Keratinocyte (primary cell): ENCODE data around the gene TMPRSS13. TPM values are rescaled to one million over a fixed set of nuclear protein-coding genes. Genes with fewer than 3 reads are reported as not detected.

Experiments
- DNase-seq: peaks from one replicate; pipeline ENCODE4 v3.0.0-alpha.2; 2011; ENCODE audit warnings: low read depth, missing footprints, low spot score
- FAIRE-seq: peaks from 2 replicates; lab custom pipeline; 2011; peaks lifted over from hg19 to GRCh38; lab: Jason Lieb, UNC
- H2AFZ ChIP-seq: 2 replicates; pipeline ENCODE4 v1.6.0; 2012; ENCODE audit warnings: low read length, control low read depth, inconsistent platforms; ENCODE audit not compliant: control insufficient read depth
- H3K27ac ChIP-seq: 2 replicates; pipeline ENCODE4 v1.5.1; 2011; ENCODE audit warnings: low read length; ENCODE audit not compliant: control insufficient read depth, insufficient read depth
- H3K27me3 ChIP-seq: 3 replicates; pipeline ENCODE4 v1.6.0; 2011; ENCODE audit warnings: low read length; ENCODE audit not compliant: control insufficient read depth, insufficient read depth; ENCODE audit errors: extremely low read depth
- H3K36me3 ChIP-seq, 2 experiments: 2 replicates in 1 of 2; 3 replicates in 1 of 2; pipeline ENCODE4 v1.5.1; 2011; ENCODE audit warnings: low read length in 2 of 2, mild to moderate bottlenecking in 1 of 2; ENCODE audit not compliant: control insufficient read depth in 2 of 2, insufficient read depth in 2 of 2; ENCODE audit errors: extremely low read depth in 1 of 2
- H3K4me1 ChIP-seq: 3 replicates; pipeline ENCODE4 v1.5.1; 2011; ENCODE audit warnings: low read length; ENCODE audit not compliant: control insufficient read depth, insufficient read depth; ENCODE audit errors: extremely low read depth
- H3K4me2 ChIP-seq: 3 replicates; pipeline ENCODE4 v1.6.0; 2011; ENCODE audit warnings: low read depth, low read length; ENCODE audit not compliant: control insufficient read depth, insufficient read depth; ENCODE audit errors: extremely low read depth
- H3K4me3 ChIP-seq, 3 experiments: fragments of 200-600 bp in 1 of 3; sonication (generic) in 1 of 3; 2 replicates in 2 of 3; 3 replicates in 1 of 3; pipeline ENCODE4 v1.5.1; 2011 to 2016; ENCODE audit warnings: low read length in 3 of 3, mild to moderate bottlenecking in 3 of 3, control low read depth in 2 of 3, inconsistent platforms in 1 of 3, low read depth in 1 of 3, mixed read lengths in 1 of 3, mixed run types in 1 of 3, moderate library complexity in 1 of 3; ENCODE audit not compliant: control insufficient read depth in 2 of 3, insufficient read depth in 2 of 3; ENCODE audit errors: extremely low read depth in 1 of 3
- H3K79me2 ChIP-seq: 2 replicates; pipeline ENCODE4 v1.6.0; 2012; ENCODE audit warnings: low read length; ENCODE audit not compliant: control insufficient read depth, insufficient read depth
- H3K9ac ChIP-seq: 3 replicates; pipeline ENCODE4 v1.6.0; 2011; ENCODE audit warnings: low read length; ENCODE audit not compliant: control insufficient read depth, insufficient read depth; ENCODE audit errors: extremely low read depth
- H3K9me1 ChIP-seq: 3 replicates; pipeline ENCODE4 v1.6.0; 2011; ENCODE audit warnings: low read length; ENCODE audit not compliant: control insufficient read depth, insufficient read depth; ENCODE audit errors: extremely low read depth
- H3K9me3 ChIP-seq: 2 replicates; pipeline ENCODE4 v1.5.1; 2012; ENCODE audit warnings: low read depth, low read length; ENCODE audit not compliant: control insufficient read depth
- H4K20me1 ChIP-seq: 3 replicates; pipeline ENCODE4 v1.6.0; 2011; ENCODE audit warnings: low read length; ENCODE audit not compliant: control insufficient read depth, insufficient read depth; ENCODE audit errors: extremely low read depth
- CTCF ChIP-seq, 3 experiments: IDR thresholded peaks in 1 of 3; conservative IDR thresholded peaks in 1 of 3; optimal IDR thresholded peaks in 1 of 3; 2 replicates in 2 of 3; 3 replicates in 1 of 3; pipeline versions ENCODE3 to v1.5.1; 2011; ENCODE audit warnings: low read length in 3 of 3, mild to moderate bottlenecking in 3 of 3, moderate library complexity in 2 of 3, control low read depth in 1 of 3, inconsistent platforms in 1 of 3; ENCODE audit not compliant: insufficient read depth in 2 of 3; ENCODE audit errors: extremely low read depth in 1 of 3
- EZH2 ChIP-seq: IDR thresholded peaks from one replicate; pipeline ENCODE4 v1.6.1; 2012; ENCODE audit warnings: inconsistent platforms, mild to moderate bottlenecking, low read length, moderate library complexity
- dilution Hi-C: fragments of 300-500 bp; cut with MboI; formaldehyde crosslinking; loops from one replicate; pipeline ENCODE4 v1.7.0; 2020; ENCODE audit warnings: low sequenced_read_pairs; ENCODE audit not compliant: extremely low pct_ligation_motif_present
- polyA plus RNA-seq, 5 experiments: library from polyadenylated mRNA; depleted of rRNA in 3 of 5; stranded (reverse) in 3 of 5; stranded (forward) in 1 of 5; unstranded in 1 of 5; fragments of >200 nt; gene quantifications; 1 replicate in 1 of 5; 2 replicates in 3 of 5; 3 replicates in 1 of 5; pipeline versions ENCODE4 v1.2.1 to v1.2.3, GENCODE V29; 2011 to 2012; ENCODE audit warnings: missing spikeins in 2 of 5, low read depth in 1 of 5, low replicate concordance in 1 of 5

TMPRSS13 gene
- polyA plus RNA-seq, 1 donor (not counting 4 experiments of a cell fraction or from before 2014, with no cell fraction given): 1.8 TPM

- Histone ChIP-seq H4K20me1 (no peaks in the 10 kb centered on the region), H3K27ac (no peak overlapping the region), H3K27me3 (peaks cover 4% of the 10 kb centered on the region), H3K4me2 (no peak overlapping the region), H3K4me3 (no peak overlapping the region), H3K36me3 (no peaks in the 10 kb centered on the region), H3K9me1 (no peaks in the 10 kb centered on the region), H3K4me1 (peaks cover 11% of the 10 kb centered on the region), H3K9me3 (no peaks in the 10 kb centered on the region), H3K79me2 (no peaks in the 10 kb centered on the region), H2AFZ (no peak overlapping the region), H3K9ac (no peak overlapping the region)
- no peak for FAIRE-seq
- dilution Hi-C loops: no loop called here
- TF ChIP-seq CTCF (optimal IDR thresholded peaks at IDR 0.05 in 1 of 3, IDR thresholded peaks at IDR 0.05 in 1 of 3, conservative IDR thresholded peaks at IDR 0.05 in 1 of 3; ENCODE audit: extremely low read depth in 1 of 3, insufficient read depth in 2 of 3, low read length in 3 of 3) (no peak), EZH2 (no peak)
- no peak for DNase-seq
Measured at GRCh38 chr11:117902001-117902845, 27.0 kb downstream of the TMPRSS13 start.

- H2AFZ ChIP-seq: no peak overlapping the region
- H3K9me1 ChIP-seq: no peaks in the 10 kb centered on the region
- no peaks in the 10 kb centered on the region for H3K9me3 ChIP-seq
- FAIRE-seq: no peak
- TF ChIP-seq CTCF (optimal IDR thresholded peaks at IDR 0.05 in 1 of 3, IDR thresholded peaks at IDR 0.05 in 1 of 3, conservative IDR thresholded peaks at IDR 0.05 in 1 of 3; ENCODE audit: extremely low read depth in 1 of 3, insufficient read depth in 2 of 3, low read length in 3 of 3) (no peak), EZH2 (no peak)
- no peaks in the 10 kb centered on the region for H3K79me2 ChIP-seq
- peaks cover 11% of the 10 kb centered on the region for H3K4me1 ChIP-seq
- DNase-seq: no peak
- H3K4me3 ChIP-seq: no peak overlapping the region
- dilution Hi-C loops: no loop called here
- no peak overlapping the region for H3K9ac ChIP-seq
- H3K27me3 ChIP-seq: peaks cover 4% of the 10 kb centered on the region
- H4K20me1 ChIP-seq: no peaks in the 10 kb centered on the region
- H3K4me2 ChIP-seq: no peak overlapping the region
- no peak overlapping the region for H3K27ac ChIP-seq
- no peaks in the 10 kb centered on the region for H3K36me3 ChIP-seq
Measured at GRCh38 chr11:117901601-117902000, 27.6 kb downstream of the TMPRSS13 start.
